Liver (tissue), 3 donors: Measurements from ENCODE around the gene KIAA0930.

Source experiments
- SP1 ChIP-seq: IDR thresholded peaks from 2 replicates; pipeline ENCODE4 v1.6.1; 2018; ENCODE audit warnings: antibody characterized with exemption, mild to moderate bottlenecking
- TF ChIP-seq, protein P1 (sequence below): IDR thresholded peaks from 2 replicates; pipeline ENCODE4 v1.6.1; 2016; ENCODE audit warnings: antibody characterized with exemption, mild to moderate bottlenecking
- TF ChIP-seq, protein P2 (sequence below): fragments of 150-350 bp; IDR thresholded peaks from 2 replicates; pipeline ENCODE4 v1.5.1; 2017; ENCODE audit warnings: improper control_type of control experiment, low read depth, low read length; ENCODE audit not compliant: missing input control
- donor health status: healthy.
- donor health status: healthy.

GRCh38 chr22:45171830-45172229 lies 68.9 kb downstream of the KIAA0930 start:
- TF ChIP-seq, protein P1, sequence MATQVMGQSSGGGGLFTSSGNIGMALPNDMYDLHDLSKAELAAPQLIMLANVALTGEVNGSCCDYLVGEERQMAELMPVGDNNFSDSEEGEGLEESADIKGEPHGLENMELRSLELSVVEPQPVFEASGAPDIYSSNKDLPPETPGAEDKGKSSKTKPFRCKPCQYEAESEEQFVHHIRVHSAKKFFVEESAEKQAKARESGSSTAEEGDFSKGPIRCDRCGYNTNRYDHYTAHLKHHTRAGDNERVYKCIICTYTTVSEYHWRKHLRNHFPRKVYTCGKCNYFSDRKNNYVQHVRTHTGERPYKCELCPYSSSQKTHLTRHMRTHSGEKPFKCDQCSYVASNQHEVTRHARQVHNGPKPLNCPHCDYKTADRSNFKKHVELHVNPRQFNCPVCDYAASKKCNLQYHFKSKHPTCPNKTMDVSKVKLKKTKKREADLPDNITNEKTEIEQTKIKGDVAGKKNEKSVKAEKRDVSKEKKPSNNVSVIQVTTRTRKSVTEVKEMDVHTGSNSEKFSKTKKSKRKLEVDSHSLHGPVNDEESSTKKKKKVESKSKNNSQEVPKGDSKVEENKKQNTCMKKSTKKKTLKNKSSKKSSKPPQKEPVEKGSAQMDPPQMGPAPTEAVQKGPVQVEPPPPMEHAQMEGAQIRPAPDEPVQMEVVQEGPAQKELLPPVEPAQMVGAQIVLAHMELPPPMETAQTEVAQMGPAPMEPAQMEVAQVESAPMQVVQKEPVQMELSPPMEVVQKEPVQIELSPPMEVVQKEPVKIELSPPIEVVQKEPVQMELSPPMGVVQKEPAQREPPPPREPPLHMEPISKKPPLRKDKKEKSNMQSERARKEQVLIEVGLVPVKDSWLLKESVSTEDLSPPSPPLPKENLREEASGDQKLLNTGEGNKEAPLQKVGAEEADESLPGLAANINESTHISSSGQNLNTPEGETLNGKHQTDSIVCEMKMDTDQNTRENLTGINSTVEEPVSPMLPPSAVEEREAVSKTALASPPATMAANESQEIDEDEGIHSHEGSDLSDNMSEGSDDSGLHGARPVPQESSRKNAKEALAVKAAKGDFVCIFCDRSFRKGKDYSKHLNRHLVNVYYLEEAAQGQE, result no peak
- TF ChIP-seq, protein P2, sequence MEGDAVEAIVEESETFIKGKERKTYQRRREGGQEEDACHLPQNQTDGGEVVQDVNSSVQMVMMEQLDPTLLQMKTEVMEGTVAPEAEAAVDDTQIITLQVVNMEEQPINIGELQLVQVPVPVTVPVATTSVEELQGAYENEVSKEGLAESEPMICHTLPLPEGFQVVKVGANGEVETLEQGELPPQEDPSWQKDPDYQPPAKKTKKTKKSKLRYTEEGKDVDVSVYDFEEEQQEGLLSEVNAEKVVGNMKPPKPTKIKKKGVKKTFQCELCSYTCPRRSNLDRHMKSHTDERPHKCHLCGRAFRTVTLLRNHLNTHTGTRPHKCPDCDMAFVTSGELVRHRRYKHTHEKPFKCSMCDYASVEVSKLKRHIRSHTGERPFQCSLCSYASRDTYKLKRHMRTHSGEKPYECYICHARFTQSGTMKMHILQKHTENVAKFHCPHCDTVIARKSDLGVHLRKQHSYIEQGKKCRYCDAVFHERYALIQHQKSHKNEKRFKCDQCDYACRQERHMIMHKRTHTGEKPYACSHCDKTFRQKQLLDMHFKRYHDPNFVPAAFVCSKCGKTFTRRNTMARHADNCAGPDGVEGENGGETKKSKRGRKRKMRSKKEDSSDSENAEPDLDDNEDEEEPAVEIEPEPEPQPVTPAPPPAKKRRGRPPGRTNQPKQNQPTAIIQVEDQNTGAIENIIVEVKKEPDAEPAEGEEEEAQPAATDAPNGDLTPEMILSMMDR, result no peak
- no peak for TF ChIP-seq SP1
